A673 (cell line): ENCODE measurements around the gene WNK2. TPM values are rescaled to one million over a fixed set of nuclear protein-coding genes. Genes with fewer than 3 reads are reported as not detected.

Experiments used
- BruUV-seq: library from RNA; stranded (reverse); fragments of 400-500 nt; replicated peaks from 2 replicates; lab custom pipeline; 2021; lab: Mats Ljungman, UMichigan
- CTCF ChIA-PET: fragments of 300-600 bp; sonication (Branson Sonifier 250); formaldehyde crosslinking; loops from one replicate; lab custom pipeline; 2022; ENCODE audit warnings: antibody characterized with exemption; lab: Charles Lee
- POLR2A ChIA-PET: fragments of 300-600 bp; sonication (Branson Sonifier 250); formaldehyde crosslinking; loops from one replicate; lab custom pipeline; 2022; ENCODE audit warnings: antibody characterized with exemption; ENCODE audit not compliant: low non-redundant PET; lab: Charles Lee
- DNase-seq: peaks from one replicate; pipeline ENCODE4 v3.0.0-alpha.2; 2015; ENCODE audit warnings: low spot score
- H3K27ac ChIP-seq: fragments of 200-600 bp; sonication (generic); 2 replicates; pipeline ENCODE4 v1.5.1; 2016; ENCODE audit warnings: mixed run types, low read depth, mild to moderate bottlenecking, mixed read lengths, antibody characterized with exemption, low read length; ENCODE audit not compliant: poor library complexity, severe bottlenecking
- H3K27me3 ChIP-seq: fragments of 200-600 bp; sonication (generic); replicated peaks from 2 replicates; pipeline ENCODE4 v1.6.1; 2017; ENCODE audit warnings: mixed run types, low read depth, mild to moderate bottlenecking, mixed read lengths, antibody characterized with exemption, low read length; ENCODE audit not compliant: insufficient read depth, poor library complexity
- H3K36me3 ChIP-seq: fragments of 200-600 bp; sonication (generic); 2 replicates; pipeline ENCODE4 v1.6.1; 2016; ENCODE audit warnings: mixed run types, mild to moderate bottlenecking, mixed read lengths, antibody characterized with exemption, low read length; ENCODE audit not compliant: insufficient read depth, poor library complexity, severe bottlenecking
- H3K4me1 ChIP-seq: fragments of 200-600 bp; sonication (generic); 2 replicates; pipeline ENCODE4 v1.6.1; 2017; ENCODE audit warnings: mixed run types, mild to moderate bottlenecking, mixed read lengths, antibody characterized with exemption, low read length; ENCODE audit not compliant: insufficient read depth, poor library complexity, severe bottlenecking
- H3K4me3 ChIP-seq: fragments of 200-600 bp; sonication (generic); 2 replicates; pipeline ENCODE4 v1.5.1; 2016; ENCODE audit warnings: low read depth, mixed run types, mild to moderate bottlenecking, mixed read lengths, low read length; ENCODE audit not compliant: poor library complexity, severe bottlenecking
- H3K9me3 ChIP-seq: fragments of 200-600 bp; sonication (generic); 2 replicates; pipeline ENCODE4 v1.6.1; 2016; ENCODE audit warnings: mixed run types, low read depth, mild to moderate bottlenecking, mixed read lengths, antibody characterized with exemption, low read length; ENCODE audit not compliant: poor library complexity, severe bottlenecking
- EZH2 ChIP-seq: fragments of 200-600 bp; sonication (generic); IDR thresholded peaks from 2 replicates; pipeline ENCODE4 v1.6.1; 2017; ENCODE audit warnings: borderline replicate concordance, low read depth, mild to moderate bottlenecking, mixed read lengths, antibody characterized with exemption, low read length; ENCODE audit not compliant: poor library complexity, severe bottlenecking
- intact Hi-C: fragments of 100-400 bp; cut with micrococcal nuclease; formaldehyde crosslinking; loops from one replicate; pipeline ENCODE4 v1.10.0; 2022; ENCODE audit not compliant: unreplicated experiment
- total RNA-seq: library from RNA; stranded (reverse); gene quantifications from 2 replicates; pipeline ENCODE4 v1.2.3, GENCODE V29; 2021
- TF ChIP-seq, protein P1 (sequence below): fragments of 300-800, 200-600 bp; sonication (generic); conservative IDR thresholded peaks from 2 replicates; pipeline ENCODE4 v1.5.1; 2017; ENCODE audit warnings: low read depth, mild to moderate bottlenecking, antibody characterized with exemption, low read length, moderate library complexity, mixed read lengths

WNK2 gene
- total RNA-seq, 1 experiment from 2014 or later = 9.6 TPM

DNA sequence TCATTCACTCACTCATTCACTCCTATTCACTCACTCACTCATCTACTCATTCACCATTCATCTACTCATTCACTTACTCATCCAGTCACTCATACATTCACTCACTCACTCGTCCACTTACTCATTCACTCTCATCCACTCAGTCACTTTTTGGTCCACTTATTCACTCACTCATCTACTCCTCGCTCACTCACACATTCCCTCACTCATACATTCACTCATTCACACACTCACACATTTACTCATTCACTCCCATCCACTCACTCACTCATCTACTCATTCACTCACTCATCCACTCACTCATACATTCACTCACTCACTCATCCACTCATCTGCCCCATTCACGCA is 27.7 kb downstream of the WNK2 start:
- no peak for DNase-seq
- Histone ChIP-seq H3K9me3 (no peaks in the 10 kb centered on the region), H3K27ac (no peak overlapping the region), H3K36me3 (no peaks in the 10 kb centered on the region), H3K4me1 (no peaks in the 10 kb centered on the region), H3K27me3 (no peaks in the 10 kb centered on the region), H3K4me3 (no peak overlapping the region)
- CTCF ChIA-PET = no interaction called here
- intact Hi-C loops = no loop called here
- POLR2A ChIA-PET = no interaction called here
- no TSS peak for BruUV-seq
- TF ChIP-seq, protein P1, sequence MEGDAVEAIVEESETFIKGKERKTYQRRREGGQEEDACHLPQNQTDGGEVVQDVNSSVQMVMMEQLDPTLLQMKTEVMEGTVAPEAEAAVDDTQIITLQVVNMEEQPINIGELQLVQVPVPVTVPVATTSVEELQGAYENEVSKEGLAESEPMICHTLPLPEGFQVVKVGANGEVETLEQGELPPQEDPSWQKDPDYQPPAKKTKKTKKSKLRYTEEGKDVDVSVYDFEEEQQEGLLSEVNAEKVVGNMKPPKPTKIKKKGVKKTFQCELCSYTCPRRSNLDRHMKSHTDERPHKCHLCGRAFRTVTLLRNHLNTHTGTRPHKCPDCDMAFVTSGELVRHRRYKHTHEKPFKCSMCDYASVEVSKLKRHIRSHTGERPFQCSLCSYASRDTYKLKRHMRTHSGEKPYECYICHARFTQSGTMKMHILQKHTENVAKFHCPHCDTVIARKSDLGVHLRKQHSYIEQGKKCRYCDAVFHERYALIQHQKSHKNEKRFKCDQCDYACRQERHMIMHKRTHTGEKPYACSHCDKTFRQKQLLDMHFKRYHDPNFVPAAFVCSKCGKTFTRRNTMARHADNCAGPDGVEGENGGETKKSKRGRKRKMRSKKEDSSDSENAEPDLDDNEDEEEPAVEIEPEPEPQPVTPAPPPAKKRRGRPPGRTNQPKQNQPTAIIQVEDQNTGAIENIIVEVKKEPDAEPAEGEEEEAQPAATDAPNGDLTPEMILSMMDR = no peak
- no peak for TF ChIP-seq EZH2

DNA sequence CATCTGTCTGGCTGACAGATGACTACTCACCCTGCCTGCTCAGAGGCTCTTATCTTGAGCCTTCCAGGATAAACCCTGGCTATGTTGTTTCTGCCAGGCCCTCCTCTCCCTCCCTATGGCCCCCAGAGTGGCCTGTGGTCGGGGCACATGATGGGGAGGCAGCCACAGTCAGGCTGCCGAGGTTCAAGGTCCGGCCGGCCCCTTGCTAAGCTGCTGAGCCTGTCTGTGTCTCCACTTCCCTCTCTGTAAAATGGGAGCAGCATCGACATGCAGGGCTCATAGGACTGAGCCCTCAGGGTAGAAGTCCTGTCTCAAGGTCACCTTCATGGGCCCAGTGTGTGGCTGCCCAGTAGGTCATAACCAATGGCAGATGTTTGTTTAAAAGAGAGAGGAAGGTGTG is 28.5 kb downstream of the WNK2 start:
- ChIA-PET CTCF (no interaction called here), POLR2A (interaction anchor here (0.7 kb wide), 1 partner anchor 109 kb away, joined by 3 read pairs; no protein-coding TSS in a partner anchor)
- Histone ChIP-seq H3K27ac (no peak overlapping the region), H3K4me1 (no peaks in the 10 kb centered on the region), H3K27me3 (no peaks in the 10 kb centered on the region), H3K4me3 (no peak overlapping the region), H3K9me3 (no peaks in the 10 kb centered on the region), H3K36me3 (no peaks in the 10 kb centered on the region)
- TF ChIP-seq, protein P1 = no peak
- TF ChIP-seq EZH2 = no peak
- intact Hi-C loops = no loop called here
- no TSS peak for BruUV-seq
- no peak for DNase-seq

DNA sequence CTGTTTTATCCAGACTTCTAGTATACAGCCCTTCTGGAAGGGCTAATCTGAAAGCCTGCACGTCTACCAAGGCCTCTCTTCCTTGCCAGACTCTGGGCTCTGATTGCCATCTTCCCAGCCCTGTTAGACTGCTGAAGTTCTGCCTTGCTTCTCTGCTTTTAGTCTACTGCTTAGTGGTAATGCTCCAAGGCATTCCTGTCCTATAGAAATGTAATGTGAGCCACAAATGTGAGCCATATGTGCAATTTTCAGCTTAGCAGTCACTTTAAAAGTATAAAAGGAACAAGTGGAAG is 32.1 kb downstream of the WNK2 start:
- intact Hi-C loops = no loop called here
- POLR2A ChIA-PET = no interaction called here
- BruUV-seq = no TSS peak

More for the DNA sequence above, 32.1 kb downstream of the WNK2 start:
- CTCF ChIA-PET = no interaction called here
- H3K9me3 ChIP-seq = no peaks in the 10 kb centered on the region
- no peak for DNase-seq
- no peaks in the 10 kb centered on the region for H3K36me3 ChIP-seq
- no peak overlapping the region for H3K4me3 ChIP-seq
- no peaks in the 10 kb centered on the region for H3K4me1 ChIP-seq
- TF ChIP-seq EZH2 = no peak
- TF ChIP-seq, protein P1 = no peak
- H3K27ac ChIP-seq = no peak overlapping the region
- H3K27me3 ChIP-seq = no peaks in the 10 kb centered on the region
